ENCODE results near the gene SHISA9.

SHISA9 gene

GRCh38 chr16:13032911-13033310, 131.5 kb downstream of the SHISA9 start:
- no peak for TF ChIP-seq CTCF (IDR thresholded peaks at IDR 0.05; ENCODE audit: control insufficient read depth, extremely low read depth, insufficient read depth)
- H3K4me3 ChIP-seq (ENCODE audit: low read depth, low read length) = no peak overlapping the region

GRCh38 chr16:13036600-13036999, 135.2 kb downstream of the SHISA9 start:
- TF ChIP-seq CTCF (IDR thresholded peaks at IDR 0.05; ENCODE audit: control insufficient read depth, extremely low read depth, insufficient read depth) = no peak
- peak; percentile 4 for DNase-seq (ENCODE audit: low read depth)
- no peak overlapping the region for H3K4me3 ChIP-seq (ENCODE audit: low read depth, low read length)

More at GRCh38 chr16:13032911-13033310, 131.5 kb downstream of the SHISA9 start:
- no peak for DNase-seq (ENCODE audit: low read depth)

GRCh38 chr16:13038591-13038990, 137.2 kb downstream of the SHISA9 start:
- no peak overlapping the region for H3K4me3 ChIP-seq (ENCODE audit: low read depth, low read length)
- TF ChIP-seq CTCF (IDR thresholded peaks at IDR 0.05; ENCODE audit: control insufficient read depth, extremely low read depth, insufficient read depth) = no peak
- DNase-seq (ENCODE audit: low read depth) = no peak

GRCh38 chr16:13039526-13039925, 138.1 kb downstream of the SHISA9 start:
- no peak overlapping the region for H3K4me3 ChIP-seq (ENCODE audit: low read depth, low read length)
- no peak for DNase-seq (ENCODE audit: low read depth)
- no peak for TF ChIP-seq CTCF (IDR thresholded peaks at IDR 0.05; ENCODE audit: control insufficient read depth, extremely low read depth, insufficient read depth)

- no peak for DNase-seq (ENCODE audit: low read depth)
- no peak overlapping the region for H3K4me3 ChIP-seq (ENCODE audit: low read depth, low read length)
- TF ChIP-seq CTCF (IDR thresholded peaks at IDR 0.05; ENCODE audit: control insufficient read depth, extremely low read depth, insufficient read depth) = no peak
Measured at GRCh38 chr16:13041180-13041579, 139.8 kb downstream of the SHISA9 start.

GRCh38 chr16:13041646-13042290, 140.4 kb downstream of the SHISA9 start:
- DNase-seq (ENCODE audit: low read depth) = no peak
- no peak for TF ChIP-seq CTCF (IDR thresholded peaks at IDR 0.05; ENCODE audit: control insufficient read depth, extremely low read depth, insufficient read depth)
- no peak overlapping the region for H3K4me3 ChIP-seq (ENCODE audit: low read depth, low read length)

- no peak for TF ChIP-seq CTCF (IDR thresholded peaks at IDR 0.05; ENCODE audit: control insufficient read depth, extremely low read depth, insufficient read depth)
- no peak overlapping the region for H3K4me3 ChIP-seq (ENCODE audit: low read depth, low read length)
- DNase-seq (ENCODE audit: low read depth) = no peak
Measured at GRCh38 chr16:13042291-13042685, 140.9 kb downstream of the SHISA9 start.
